ENCODE measurements around the gene MALL.

- TF ChIP-seq CTCF (IDR thresholded peaks at IDR 0.05) (no peak), POLR2A (IDR thresholded peaks at IDR 0.05) (no peak)
Observed at GRCh38 chr2:110101901-110102803, 13.5 kb downstream of the MALL start.

Measured in lower leg skin (tissue), 3 donors.